ENCODE data around the gene ABCA2.

ABCA2 gene

GRCh38 chr9:136961279-136962065 is 66.6 kb downstream of the ABCA2 start:
- no peak overlapping the region for H3K4me3 ChIP-seq (ENCODE audit: low read depth, low read length)
- no peak for DNase-seq (ENCODE audit: low read depth)
- TF ChIP-seq, protein P1, sequence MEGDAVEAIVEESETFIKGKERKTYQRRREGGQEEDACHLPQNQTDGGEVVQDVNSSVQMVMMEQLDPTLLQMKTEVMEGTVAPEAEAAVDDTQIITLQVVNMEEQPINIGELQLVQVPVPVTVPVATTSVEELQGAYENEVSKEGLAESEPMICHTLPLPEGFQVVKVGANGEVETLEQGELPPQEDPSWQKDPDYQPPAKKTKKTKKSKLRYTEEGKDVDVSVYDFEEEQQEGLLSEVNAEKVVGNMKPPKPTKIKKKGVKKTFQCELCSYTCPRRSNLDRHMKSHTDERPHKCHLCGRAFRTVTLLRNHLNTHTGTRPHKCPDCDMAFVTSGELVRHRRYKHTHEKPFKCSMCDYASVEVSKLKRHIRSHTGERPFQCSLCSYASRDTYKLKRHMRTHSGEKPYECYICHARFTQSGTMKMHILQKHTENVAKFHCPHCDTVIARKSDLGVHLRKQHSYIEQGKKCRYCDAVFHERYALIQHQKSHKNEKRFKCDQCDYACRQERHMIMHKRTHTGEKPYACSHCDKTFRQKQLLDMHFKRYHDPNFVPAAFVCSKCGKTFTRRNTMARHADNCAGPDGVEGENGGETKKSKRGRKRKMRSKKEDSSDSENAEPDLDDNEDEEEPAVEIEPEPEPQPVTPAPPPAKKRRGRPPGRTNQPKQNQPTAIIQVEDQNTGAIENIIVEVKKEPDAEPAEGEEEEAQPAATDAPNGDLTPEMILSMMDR (IDR thresholded peaks at IDR 0.05; ENCODE audit: low read depth, low read length, missing control alignments), result no peak

DNA sequence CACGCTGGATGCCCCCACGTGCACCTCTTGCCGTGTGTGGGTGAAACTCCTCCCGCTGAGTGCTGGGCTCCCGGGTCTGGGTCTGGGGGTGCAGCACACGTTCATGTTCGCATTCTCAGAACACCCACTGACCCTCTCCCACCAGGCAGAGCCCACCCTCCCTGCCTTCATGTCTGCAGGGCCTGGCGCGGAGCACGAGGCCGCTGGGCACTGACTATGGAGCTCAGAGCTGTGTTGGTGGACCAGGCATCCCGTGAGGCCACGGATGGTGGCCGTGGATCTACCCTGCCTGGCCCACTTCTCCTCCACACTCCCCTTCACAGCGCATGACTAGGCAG is 67.1 kb downstream of the ABCA2 start:
- TF ChIP-seq, protein P1 (IDR thresholded peaks at IDR 0.05; ENCODE audit: low read depth, low read length, missing control alignments), result no peak
- no peak for DNase-seq (ENCODE audit: low read depth)
- H3K4me3 ChIP-seq (ENCODE audit: low read depth, low read length), result no peak overlapping the region

DNA sequence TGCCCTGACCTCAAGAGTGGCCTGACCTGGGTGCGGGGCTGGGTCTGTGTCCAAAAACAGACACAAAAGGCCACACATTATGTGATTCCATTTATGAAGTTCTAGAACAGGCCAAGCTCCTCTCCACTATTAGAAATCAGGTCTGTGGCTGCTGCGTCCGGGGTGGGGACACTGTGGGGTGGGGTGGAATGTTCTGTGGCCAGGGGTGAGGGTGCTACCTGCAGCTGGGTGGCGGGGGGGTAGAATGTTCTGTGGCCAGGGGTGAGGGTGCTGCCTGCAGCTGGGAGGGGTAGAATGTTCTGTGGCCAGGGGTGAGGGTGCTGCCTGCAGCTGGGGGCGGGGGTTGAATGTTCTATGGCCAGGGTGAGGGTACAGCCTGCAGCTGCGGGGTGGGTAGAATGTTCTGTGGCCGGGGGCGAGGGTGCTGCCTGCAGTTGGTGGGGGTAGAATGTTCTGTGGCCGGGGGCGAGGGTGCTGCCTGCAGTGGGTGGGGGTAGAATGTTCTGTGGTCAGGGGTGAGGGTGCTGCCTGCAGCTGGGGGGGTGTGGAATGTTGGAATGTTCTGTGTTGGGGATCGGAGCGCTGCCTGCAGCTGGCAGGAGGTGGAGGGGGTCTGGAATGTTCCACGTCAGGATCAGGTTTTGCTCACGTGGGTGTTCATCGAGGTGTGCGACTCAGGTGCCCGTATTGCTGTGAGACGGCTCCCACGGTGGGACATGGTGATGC is 67.7 kb downstream of the ABCA2 start:
- no peak overlapping the region for H3K4me3 ChIP-seq (ENCODE audit: low read depth, low read length)
- TF ChIP-seq, protein P1 (IDR thresholded peaks at IDR 0.05; ENCODE audit: low read depth, low read length, missing control alignments), result no peak
- DNase-seq (ENCODE audit: low read depth), result no peak

DNA sequence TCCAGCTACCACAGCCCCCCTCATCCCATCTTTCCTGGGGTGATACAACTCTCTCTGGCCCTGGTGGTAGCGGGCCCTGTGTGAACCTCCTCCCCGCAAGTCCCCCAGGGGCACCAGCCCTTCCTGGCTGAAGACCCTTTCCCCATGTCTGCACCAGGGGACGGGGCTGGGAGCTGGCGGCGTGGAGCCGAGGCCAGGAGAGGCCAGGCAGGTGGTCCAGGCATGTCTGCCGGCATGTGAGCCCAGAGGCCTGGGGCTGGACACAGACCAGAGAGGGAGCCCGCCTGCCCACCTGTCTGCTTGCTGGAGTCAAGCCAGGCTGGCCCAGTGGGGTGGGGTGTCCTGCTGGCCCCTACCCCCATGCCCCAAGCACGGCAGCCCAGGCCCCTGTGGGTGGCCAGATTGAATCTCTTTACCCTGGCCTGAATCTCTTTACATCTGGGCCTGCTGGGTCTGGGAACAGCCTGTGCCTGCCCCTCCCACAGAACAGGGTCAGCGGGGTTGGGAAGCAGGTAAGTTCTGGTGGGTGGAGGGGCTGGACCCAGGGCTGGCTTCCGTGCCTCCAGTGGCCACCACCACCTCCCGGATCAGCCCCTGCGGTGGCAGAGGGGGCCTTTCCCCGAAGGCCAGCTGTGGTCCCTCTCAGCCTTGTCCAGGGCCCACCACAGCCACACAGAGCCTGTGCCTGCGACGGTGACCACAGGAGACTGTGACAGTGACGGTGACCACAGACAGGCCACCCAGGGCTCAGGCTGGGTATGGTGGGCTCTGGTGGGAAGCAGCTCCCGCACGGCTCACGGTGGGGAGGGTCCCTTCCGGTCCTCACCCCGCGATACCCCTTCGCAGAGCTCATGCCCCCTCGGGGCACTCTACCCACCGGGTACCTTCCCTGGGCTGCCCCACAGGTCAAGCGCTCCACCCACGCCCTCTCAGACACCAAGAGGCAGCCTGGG is 68.9 kb downstream of the ABCA2 start:
- DNase-seq (ENCODE audit: low read depth), result no peak
- H3K4me3 ChIP-seq (ENCODE audit: low read depth, low read length), result no peak overlapping the region
- TF ChIP-seq, protein P1 (IDR thresholded peaks at IDR 0.05; ENCODE audit: low read depth, low read length, missing control alignments), result no peak

GRCh38 chr9:136958473-136958872 is 69.6 kb downstream of the ABCA2 start:
- DNase-seq (ENCODE audit: low read depth), result no peak
- H3K4me3 ChIP-seq (ENCODE audit: low read depth, low read length), result no peak overlapping the region
- TF ChIP-seq, protein P1 (IDR thresholded peaks at IDR 0.05; ENCODE audit: low read depth, low read length, missing control alignments), result no peak

DNA sequence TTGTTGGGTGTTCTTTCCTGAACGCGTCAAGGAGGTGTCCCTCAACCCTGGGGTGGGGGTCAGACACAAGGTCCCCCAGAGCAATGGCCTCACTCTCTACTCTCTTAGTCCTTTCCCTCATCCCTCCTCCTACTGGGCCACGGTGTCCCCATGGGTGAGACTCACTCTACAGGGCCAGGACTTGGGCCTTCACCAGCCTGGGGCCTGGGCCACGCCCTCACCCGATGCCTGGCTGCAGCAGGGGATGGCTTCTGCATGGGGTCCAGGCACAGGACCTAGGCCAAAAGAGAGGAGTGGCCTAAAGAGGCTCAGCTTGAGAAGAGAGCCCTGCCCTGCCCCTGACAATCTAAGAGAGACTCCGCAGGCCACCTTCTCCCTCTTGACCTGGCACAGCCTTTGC is 70.1 kb downstream of the ABCA2 start:
- TF ChIP-seq, protein P1 (IDR thresholded peaks at IDR 0.05; ENCODE audit: low read depth, low read length, missing control alignments), result no peak
- no peak for DNase-seq (ENCODE audit: low read depth)
- no peak overlapping the region for H3K4me3 ChIP-seq (ENCODE audit: low read depth, low read length)
